K562 (cell line): ENCODE results near the gene G6PC2. TPM values are rescaled to one million over a fixed set of nuclear protein-coding genes. Genes with fewer than 3 reads are reported as not detected.

Experiments used
- ATAC-seq: fragments of 200-7000 bp; cut with Tn5 transposase; 3 replicates; pipeline ENCODE4 v1.9.1; 2020; ENCODE audit warnings: moderate library complexity
- BruUV-seq: library from RNA; stranded (reverse); fragments of 400-500 nt; replicated peaks from 2 replicates; lab custom pipeline; 2021; lab: Mats Ljungman, UMichigan
- CTCF ChIA-PET: fragments of 300-600 bp; formaldehyde crosslinking; extraction: SDS; loops from one replicate; lab custom pipeline; 2021; ENCODE audit warnings: low intra/inter-chr PET ratio; lab: Yijun Ruan, JAX
- POLR2A ChIA-PET: fragments of 300-600, 350-650 bp; sonication (Branson Sonifier 250); formaldehyde crosslinking; extraction: SDS; loops from one replicate; lab custom pipeline; 2021; ENCODE audit warnings: antibody characterized with exemption, inconsistent platforms; lab: Yijun Ruan, JAX
- DNase-seq, 4 experiments: peaks; one replicate each; pipeline versions ENCODE4 v3.0.0 to v3.0.0-alpha.2; 2011 to 2018; ENCODE audit warnings: low spot score in 3 of 4, mixed read lengths in 3 of 4; ENCODE audit errors: extremely low read depth in 1 of 4
- FAIRE-seq: peaks from 2 replicates; lab custom pipeline; 2011; peaks lifted over from hg19 to GRCh38; lab: Jason Lieb, UNC
- H2AFZ ChIP-seq: 2 replicates; pipeline ENCODE4 v1.6.0; 2011; ENCODE audit warnings: low read depth, low read length, control low read depth, inconsistent platforms
- H3K27ac ChIP-seq: fragments of 200-600 bp; 3 replicates; pipeline ENCODE4 v1.8.0; 2011; ENCODE audit warnings: low read depth, mild to moderate bottlenecking, control low read depth, inconsistent platforms, low read length, moderate library complexity, mixed read lengths; ENCODE audit errors: extremely low read depth
- H3K27me3 ChIP-seq, 2 experiments: fragments of 300-600 bp in 1 of 2; 2 replicates in 1 of 2; 3 replicates in 1 of 2; pipeline versions ENCODE4 v1.6.0 to v1.8.0; 2011; ENCODE audit warnings: inconsistent platforms in 2 of 2, low read length in 2 of 2, mild to moderate bottlenecking in 1 of 2, mixed read lengths in 1 of 2, moderate library complexity in 1 of 2; ENCODE audit not compliant: control insufficient read depth in 2 of 2, insufficient read depth in 2 of 2
- H3K36me3 ChIP-seq: fragments of 300-600 bp; 3 replicates; pipeline ENCODE4 v1.8.0; 2011; ENCODE audit warnings: mild to moderate bottlenecking, low read length, inconsistent platforms; ENCODE audit not compliant: control insufficient read depth, insufficient read depth
- H3K4me1 ChIP-seq, 2 experiments: fragments of 200-600 bp in 1 of 2; replicated peaks in 1 of 2; 2 replicates in 1 of 2; 3 replicates in 1 of 2; pipeline versions ENCODE4 v1.5.1 to v1.8.0; 2011; ENCODE audit warnings: inconsistent platforms in 2 of 2, low read length in 2 of 2, mild to moderate bottlenecking in 1 of 2, mixed read lengths in 1 of 2, moderate library complexity in 1 of 2; ENCODE audit not compliant: control insufficient read depth in 2 of 2, insufficient read depth in 2 of 2
- H3K4me2 ChIP-seq: 2 replicates; pipeline ENCODE4 v1.6.1; 2011; ENCODE audit warnings: low read length, control low read depth, inconsistent platforms, mixed read lengths; ENCODE audit not compliant: insufficient read depth
- H3K4me3 ChIP-seq: fragments of 200-600 bp; sonication (generic), shearing (Covaris generic); 2 replicates; pipeline ENCODE4 v1.5.1; 2016; ENCODE audit warnings: control low read depth, inconsistent platforms
- H3K79me2 ChIP-seq: fragments of 200-600 bp; 3 replicates; pipeline ENCODE4 v1.8.0; 2011; ENCODE audit warnings: low read length, inconsistent platforms; ENCODE audit not compliant: control insufficient read depth, insufficient read depth
- H3K9ac ChIP-seq, 2 experiments: 2 replicates each; pipeline versions ENCODE4 v1.6.0 to v1.6.1; 2011; ENCODE audit warnings: low read depth in 2 of 2, low read length in 2 of 2, control low read depth in 1 of 2, inconsistent platforms in 1 of 2, mild to moderate bottlenecking in 1 of 2, mixed read lengths in 1 of 2; ENCODE audit not compliant: insufficient read depth in 1 of 2
- H3K9me1 ChIP-seq: one replicate; pipeline ENCODE4 v1.6.0; 2011; ENCODE audit warnings: inconsistent platforms, mild to moderate bottlenecking, low read length, moderate library complexity; ENCODE audit not compliant: control insufficient read depth, insufficient read depth
- H3K9me3 ChIP-seq: replicated peaks from 2 replicates; pipeline ENCODE4 v1.5.1; 2011; ENCODE audit warnings: low read depth, low read length, inconsistent platforms; ENCODE audit not compliant: control insufficient read depth, insufficient read depth
- H4K20me1 ChIP-seq: replicated peaks from 2 replicates; pipeline ENCODE4 v1.6.1; 2011; ENCODE audit warnings: low read length, inconsistent platforms, mixed read lengths; ENCODE audit not compliant: control insufficient read depth, insufficient read depth
- CEBPB ChIP-seq: fragments of 450-650 bp; IDR thresholded peaks from 2 replicates; pipeline ENCODE4 v1.6.1; 2016; ENCODE audit warnings: missing genetic modification characterization, missing compliant biosample characterization
- CEBPG ChIP-seq, 3 experiments: fragments of 200-800 bp in 1 of 3; sonication (Bioruptor generic) in 1 of 3; sonication (generic) in 1 of 3; formaldehyde crosslinking in 1 of 3; IDR thresholded peaks in 2 of 3; conservative IDR thresholded peaks in 1 of 3; 2 replicates each; pipeline versions ENCODE4 v1.6.1 to v1.8.0; 2016 to 2022; ENCODE audit warnings: missing compliant biosample characterization in 2 of 3, missing genetic modification characterization in 2 of 3, mild to moderate bottlenecking in 1 of 3, missing genetic modification reagents in 1 of 3
- SPI1 ChIP-seq: IDR thresholded peaks from 2 replicates; pipeline ENCODE4 v1.6.1; 2011; ENCODE audit warnings: low read depth, low read length, control low read depth, borderline replicate concordance
- ZNF518B ChIP-seq: fragments of 250-450 bp; sonication (Bioruptor Pico); IDR thresholded peaks from 2 replicates; pipeline ENCODE4 v1.5.0; 2021; ENCODE audit warnings: mild to moderate bottlenecking, moderate library complexity
- WGBS: fragments of 100-300 bp; shearing (Covaris generic); methylation state at CpG from one replicate; pipeline ENCODE4 v1.1.6; 2016; ENCODE audit warnings: low coverage, mixed read lengths; ENCODE audit not compliant: insufficient coverage; ENCODE audit errors: missing lambda C conversion rate; 5-methylcytosine and 5-hydroxymethylcytosine counted together
- in situ Hi-C: fragments of 300-500 bp; cut with MboI; formaldehyde crosslinking; loops from 4 replicates; pipeline ENCODE4 v1.15.0; 2018; ENCODE audit warnings: inconsistent platforms, mixed read lengths
- intact Hi-C: fragments of 100-400 bp; cut with micrococcal nuclease; formaldehyde crosslinking; loops from 2 replicates; pipeline ENCODE4 v1.14.2; 2022
- polyA plus RNA-seq, 8 experiments: library from polyadenylated mRNA; depleted of rRNA in 4 of 8; stranded (reverse) in 5 of 8; unstranded in 3 of 8; fragments of >200 nt; fragmentation: Nextera tagmentation in 2 of 8; fragmentation: Illumina TruSeq in 1 of 8; extraction: Ambion mirVana in 2 of 8; extraction: Trizol in 1 of 8; gene quantifications; 2 replicates each; pipeline versions ENCODE4 v1.2.1 to v1.2.3, GENCODE V29; 2011 to 2014; ENCODE audit warnings: inconsistent platforms in 1 of 8, missing spikeins in 1 of 8
- total RNA-seq, 7 experiments: library from RNA; depleted of rRNA in 6 of 7; stranded (reverse); fragments of >200 nt in 6 of 7; fragmentation: Illumina TruSeq in 2 of 7; extraction: Trizol in 2 of 7; gene quantifications; 2 replicates each; pipeline versions ENCODE4 v1.2.1 to v1.2.3, GENCODE V29; 2011 to 2021; ENCODE audit warnings: low replicate concordance in 1 of 7
- TF ChIP-seq, protein P1 (sequence below): fragments of 200-400 bp; formaldehyde crosslinking; IDR thresholded peaks from 2 replicates; pipeline ENCODE4 v1.6.1; 2017; ENCODE audit warnings: mild to moderate bottlenecking, low read depth, low read length, moderate library complexity

The G6PC2 gene
- total and polyA plus RNA-seq, 9 of the 15 experiments (the other 6 are each of a cell fraction or from before 2014, with no cell fraction given): 0.03 to 0.15 TPM; not detected in 7

DNA sequence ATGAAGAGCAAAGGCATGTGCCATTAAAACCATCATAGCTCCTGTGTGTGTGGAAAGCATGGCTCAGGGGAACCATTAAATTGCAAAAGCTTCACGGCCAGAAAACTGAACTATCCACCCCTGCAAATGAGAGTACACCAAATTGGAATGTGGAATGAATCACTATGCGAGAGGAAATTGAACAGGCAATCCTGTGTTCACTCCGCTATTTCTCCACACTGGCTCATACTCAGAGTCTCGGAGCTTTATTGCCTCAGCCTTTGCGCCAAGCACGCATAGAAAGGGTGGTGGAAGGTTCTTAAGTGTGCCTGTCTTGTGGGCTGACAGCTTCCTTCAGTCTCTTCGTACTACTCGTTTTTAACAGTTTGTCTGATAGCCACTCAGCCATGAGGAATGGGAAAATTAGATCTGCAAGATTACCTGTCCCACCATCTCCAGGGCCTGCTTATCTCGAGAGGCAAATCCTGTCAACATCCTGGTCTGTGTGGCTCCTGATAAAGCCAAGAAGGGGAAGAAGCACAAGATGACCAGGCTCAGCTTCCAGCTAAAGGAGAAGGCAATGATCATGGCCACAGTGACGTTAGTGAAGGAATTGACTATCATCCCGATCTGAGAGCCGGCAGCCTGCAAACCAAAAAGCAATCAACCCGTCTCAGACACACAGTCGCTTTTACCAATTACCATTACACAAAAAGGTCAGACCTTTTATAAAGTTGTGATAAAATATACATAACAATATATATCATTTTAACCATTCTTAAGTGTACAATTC, 34.9 kb downstream of the G6PC2 start (continued):
- TF ChIP-seq ZNF518B (CRISPR knock-in tag): no peak
- no peak; the same call in none of the 2 replicates for TF ChIP-seq SPI1

DNA sequence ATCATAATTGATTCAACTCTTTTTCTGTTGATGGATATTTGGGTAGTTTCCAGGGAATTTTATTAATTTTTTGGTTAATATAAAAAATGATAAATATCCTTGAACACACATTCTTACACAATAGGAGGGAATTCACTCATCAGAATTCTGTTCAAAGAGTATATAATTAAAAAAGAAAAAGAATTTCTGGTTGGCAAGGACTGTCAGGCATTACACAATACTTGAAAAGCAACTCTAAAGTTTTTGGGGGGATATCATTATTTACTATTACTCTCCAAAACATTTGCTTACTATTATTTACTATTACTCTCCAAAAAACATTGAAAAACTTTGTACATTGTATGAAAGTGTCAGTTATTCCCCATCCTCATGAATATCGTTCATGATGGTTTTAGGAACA, 38.0 kb downstream of the G6PC2 start:
- no peak overlapping the region for H3K9ac ChIP-seq
- H4K20me1 ChIP-seq: no peaks in the 10 kb centered on the region
- DNase-seq (no peak), ATAC-seq (no peak), FAIRE-seq (no peak)
- ChIA-PET CTCF (no interaction called here), POLR2A (no interaction called here)
- H3K79me2 ChIP-seq: no peaks in the 10 kb centered on the region
- intact Hi-C loops: loop anchor here (5.0 kb wide), 2 partner anchors 87 to 592 kb away; no protein-coding TSS in a partner anchor
- BruUV-seq: no TSS peak
- H3K4me1 ChIP-seq: peaks cover 5 to 77% of the 10 kb centered on the region in 2 experiments
- H3K36me3 ChIP-seq: no peaks in the 10 kb centered on the region; the same call in 2 of the 3 replicates
- no peaks in the 10 kb centered on the region for H3K9me3 ChIP-seq
- H3K4me3 ChIP-seq: no peak overlapping the region
- WGBS: 97% methylated on average over 1 of the region's 1 CpG
- H2AFZ ChIP-seq: no peak overlapping the region
- H3K9me1 ChIP-seq: no peaks in the 10 kb centered on the region
- TF ChIP-seq, protein P1, sequence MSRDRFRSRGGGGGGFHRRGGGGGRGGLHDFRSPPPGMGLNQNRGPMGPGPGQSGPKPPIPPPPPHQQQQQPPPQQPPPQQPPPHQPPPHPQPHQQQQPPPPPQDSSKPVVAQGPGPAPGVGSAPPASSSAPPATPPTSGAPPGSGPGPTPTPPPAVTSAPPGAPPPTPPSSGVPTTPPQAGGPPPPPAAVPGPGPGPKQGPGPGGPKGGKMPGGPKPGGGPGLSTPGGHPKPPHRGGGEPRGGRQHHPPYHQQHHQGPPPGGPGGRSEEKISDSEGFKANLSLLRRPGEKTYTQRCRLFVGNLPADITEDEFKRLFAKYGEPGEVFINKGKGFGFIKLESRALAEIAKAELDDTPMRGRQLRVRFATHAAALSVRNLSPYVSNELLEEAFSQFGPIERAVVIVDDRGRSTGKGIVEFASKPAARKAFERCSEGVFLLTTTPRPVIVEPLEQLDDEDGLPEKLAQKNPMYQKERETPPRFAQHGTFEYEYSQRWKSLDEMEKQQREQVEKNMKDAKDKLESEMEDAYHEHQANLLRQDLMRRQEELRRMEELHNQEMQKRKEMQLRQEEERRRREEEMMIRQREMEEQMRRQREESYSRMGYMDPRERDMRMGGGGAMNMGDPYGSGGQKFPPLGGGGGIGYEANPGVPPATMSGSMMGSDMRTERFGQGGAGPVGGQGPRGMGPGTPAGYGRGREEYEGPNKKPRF: no peak
- TF ChIP-seq CEBPG (CRISPR knock-in tag; IDR thresholded peaks at IDR 0.05) (no peak), CEBPG (tag; conservative IDR thresholded peaks at IDR 0.05 in 1 of 2, IDR thresholded peaks at IDR 0.05 in 1 of 2) (peak; percentile 32 to 55; a peak in 2 of 4 replicates), CEBPB (tag) (peak; percentile 67)
- no peaks in the 10 kb centered on the region for H3K27me3 ChIP-seq
- H3K27ac ChIP-seq: no peak overlapping the region
- in situ Hi-C loops: no loop called here
- no peak overlapping the region for H3K4me2 ChIP-seq
